ENCODE results near the gene CTTNBP2. TPM values are rescaled to one million over a fixed set of nuclear protein-coding genes. Genes with fewer than 3 reads are reported as not detected.

Gene CTTNBP2
- total RNA-seq, 2 donors from 2014 or later, result 5.7 to 8.3 TPM

DNA sequence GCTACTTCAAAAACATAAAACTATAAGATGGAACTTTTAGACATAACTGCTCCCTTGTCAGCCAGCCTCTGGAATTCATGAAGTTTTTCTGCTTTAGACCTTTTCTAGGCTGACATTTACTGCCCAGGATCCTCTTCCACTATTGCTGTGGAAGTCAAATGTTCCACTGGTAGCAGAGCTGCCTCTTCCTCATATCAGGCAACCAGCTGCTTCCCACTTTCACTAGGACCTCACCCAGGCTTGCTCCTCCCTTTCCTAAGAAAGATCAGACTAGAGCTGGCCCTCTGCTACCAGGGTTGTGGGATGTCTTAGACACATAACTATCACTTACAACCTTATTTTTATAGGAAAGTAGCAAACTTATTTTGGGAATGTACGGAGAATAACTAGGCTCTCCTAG is 121.5 kb downstream of the CTTNBP2 start:
- H3K27ac ChIP-seq, result no peak overlapping the region
- no peaks in the 10 kb centered on the region for H3K4me1 ChIP-seq (replicated peaks)
- no peaks in the 10 kb centered on the region for H3K9me3 ChIP-seq
- H3K36me3 ChIP-seq, result no peaks in the 10 kb centered on the region
- no peak overlapping the region for H3K4me3 ChIP-seq
- no peaks in the 10 kb centered on the region for H3K27me3 ChIP-seq (replicated peaks; ENCODE audit: insufficient read depth)
- WGBS, result 93% methylated on average over 1 of the region's 1 CpG
- TF ChIP-seq, protein P1, sequence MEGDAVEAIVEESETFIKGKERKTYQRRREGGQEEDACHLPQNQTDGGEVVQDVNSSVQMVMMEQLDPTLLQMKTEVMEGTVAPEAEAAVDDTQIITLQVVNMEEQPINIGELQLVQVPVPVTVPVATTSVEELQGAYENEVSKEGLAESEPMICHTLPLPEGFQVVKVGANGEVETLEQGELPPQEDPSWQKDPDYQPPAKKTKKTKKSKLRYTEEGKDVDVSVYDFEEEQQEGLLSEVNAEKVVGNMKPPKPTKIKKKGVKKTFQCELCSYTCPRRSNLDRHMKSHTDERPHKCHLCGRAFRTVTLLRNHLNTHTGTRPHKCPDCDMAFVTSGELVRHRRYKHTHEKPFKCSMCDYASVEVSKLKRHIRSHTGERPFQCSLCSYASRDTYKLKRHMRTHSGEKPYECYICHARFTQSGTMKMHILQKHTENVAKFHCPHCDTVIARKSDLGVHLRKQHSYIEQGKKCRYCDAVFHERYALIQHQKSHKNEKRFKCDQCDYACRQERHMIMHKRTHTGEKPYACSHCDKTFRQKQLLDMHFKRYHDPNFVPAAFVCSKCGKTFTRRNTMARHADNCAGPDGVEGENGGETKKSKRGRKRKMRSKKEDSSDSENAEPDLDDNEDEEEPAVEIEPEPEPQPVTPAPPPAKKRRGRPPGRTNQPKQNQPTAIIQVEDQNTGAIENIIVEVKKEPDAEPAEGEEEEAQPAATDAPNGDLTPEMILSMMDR (IDR thresholded peaks at IDR 0.05), result no peak
- no peak for TF ChIP-seq POLR2A (IDR thresholded peaks at IDR 0.05)
- no peak for TF ChIP-seq POLR2AphosphoS5 (IDR thresholded peaks at IDR 0.05)
- intact Hi-C loops (cut with DNase I), result loop anchor here (2.0 to 5.0 kb wide), 2 partner anchors 121 to 353 kb away; partner anchors contain the start of gene CTTNBP2
- DNase-seq (ENCODE audit: low spot score), result no peak

DNA sequence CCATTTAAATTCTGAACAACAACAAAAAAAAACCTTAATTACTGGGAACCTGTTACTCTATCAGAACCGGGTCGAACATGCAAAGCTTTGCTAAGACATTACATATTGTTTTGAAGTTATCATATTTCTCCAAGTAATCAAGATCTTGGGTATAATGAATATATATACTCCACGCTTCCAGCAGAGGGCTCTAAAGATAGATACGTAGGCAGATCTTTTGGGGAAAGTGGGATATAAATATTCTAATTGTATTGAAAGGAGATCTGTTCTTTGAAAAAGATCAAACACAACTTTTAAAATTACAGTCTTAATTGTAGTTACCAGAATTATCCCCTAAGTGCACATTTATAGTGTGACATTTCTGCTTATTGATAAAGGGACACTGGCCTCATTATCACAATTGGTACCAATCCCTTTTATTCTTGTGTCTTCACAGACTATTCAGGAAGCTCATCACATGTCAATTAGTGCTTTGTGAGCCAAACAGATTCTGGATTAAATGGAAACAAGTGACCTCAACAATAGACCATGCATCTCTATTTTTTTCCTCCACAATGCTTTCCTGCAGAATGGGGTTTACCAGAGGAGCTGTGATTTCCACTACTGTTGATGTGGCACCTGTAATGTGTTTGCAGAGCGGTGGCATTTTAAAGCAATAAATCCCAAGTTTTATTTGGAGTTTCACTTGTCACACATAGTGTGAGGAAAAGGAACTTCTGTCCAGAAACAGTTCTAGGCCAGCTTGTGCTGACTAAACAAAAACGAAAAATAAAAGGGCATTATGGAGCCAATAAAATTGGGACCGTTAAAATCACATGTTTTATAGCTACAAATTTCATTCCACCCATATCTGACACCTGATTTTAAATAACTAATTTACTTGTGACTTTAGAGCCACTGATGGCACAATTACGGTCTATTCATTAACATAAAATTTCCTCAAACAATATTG is 122.4 kb downstream of the CTTNBP2 start:
- no peak overlapping the region for H3K4me3 ChIP-seq
- DNase-seq (ENCODE audit: low spot score), result no peak
- no peaks in the 10 kb centered on the region for H3K9me3 ChIP-seq
- TF ChIP-seq, protein P1 (IDR thresholded peaks at IDR 0.05), result peak in 3 of 4 experiments; percentile 42 to 66 (median 65)
- no peak for TF ChIP-seq POLR2AphosphoS5 (IDR thresholded peaks at IDR 0.05)
- no peaks in the 10 kb centered on the region for H3K27me3 ChIP-seq (replicated peaks; ENCODE audit: insufficient read depth)
- WGBS, result 31% methylated on average over 8 of the region's 8 CpGs
- no peaks in the 10 kb centered on the region for H3K36me3 ChIP-seq
- intact Hi-C loops (cut with DNase I), result loop anchor here (2.0 to 5.0 kb wide), 2 partner anchors 121 to 354 kb away; partner anchors contain the start of gene CTTNBP2
- no peak overlapping the region for H3K27ac ChIP-seq
- H3K4me1 ChIP-seq (replicated peaks), result no peaks in the 10 kb centered on the region

DNA sequence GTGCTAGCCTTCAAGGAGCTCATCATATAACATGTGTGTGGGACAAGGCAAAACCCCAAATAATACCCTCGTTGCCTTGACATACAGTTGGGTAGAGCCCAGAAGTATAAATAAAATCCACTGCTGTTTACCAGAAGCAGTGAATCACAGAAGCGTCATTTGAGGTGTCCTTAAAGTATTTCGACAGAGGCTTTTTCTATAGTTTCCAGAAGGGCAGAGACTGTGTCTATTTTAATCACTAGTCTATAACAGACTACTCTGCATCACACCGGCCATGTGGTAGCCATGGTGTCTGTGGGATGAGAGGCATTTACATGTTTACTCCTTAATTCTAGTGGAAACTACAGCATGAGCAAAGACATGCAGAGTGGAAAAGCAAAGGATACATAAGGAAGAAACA is 131.3 kb downstream of the CTTNBP2 start:
- no peak overlapping the region for H3K27ac ChIP-seq
- H3K36me3 ChIP-seq, result no peaks in the 10 kb centered on the region
- DNase-seq (ENCODE audit: low spot score), result no peak
- TF ChIP-seq POLR2A (IDR thresholded peaks at IDR 0.05), result no peak
- TF ChIP-seq, protein P1 (IDR thresholded peaks at IDR 0.05), result no peak
- TF ChIP-seq POLR2AphosphoS5 (IDR thresholded peaks at IDR 0.05), result no peak
- WGBS, result 86% methylated on average over 4 of the region's 4 CpGs
- intact Hi-C loops (cut with DNase I), result loop anchor here (10.0 kb wide), 1 partner anchor 443 kb away; the partner anchor contains the start of gene LSM8
- no peaks in the 10 kb centered on the region for H3K9me3 ChIP-seq
- no peaks in the 10 kb centered on the region for H3K4me1 ChIP-seq (replicated peaks)
- no peak overlapping the region for H3K4me3 ChIP-seq
- no peaks in the 10 kb centered on the region for H3K27me3 ChIP-seq (replicated peaks; ENCODE audit: insufficient read depth)

DNA sequence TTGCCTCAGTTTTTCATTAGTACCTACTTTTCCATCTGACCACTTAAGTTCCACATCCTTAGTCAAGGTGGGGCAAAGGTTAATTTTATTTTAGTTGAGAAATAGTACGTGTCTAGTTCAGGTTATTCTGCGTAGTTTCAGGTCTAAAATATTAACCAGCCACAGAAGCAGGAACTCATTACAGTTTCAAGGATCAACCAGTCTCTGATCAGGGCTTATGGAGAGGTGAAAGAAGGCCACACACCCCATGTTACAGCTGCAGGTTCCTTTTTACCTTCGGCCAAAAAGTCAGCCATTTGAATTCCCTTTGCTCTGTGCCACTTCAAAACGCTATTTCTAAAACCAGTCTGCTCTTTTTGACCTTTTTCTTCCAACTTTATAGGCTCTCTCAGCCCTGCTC is 134.2 kb downstream of the CTTNBP2 start:
- H3K27ac ChIP-seq, result no peak overlapping the region

More for the DNA sequence above, 134.2 kb downstream of the CTTNBP2 start:
- no peaks in the 10 kb centered on the region for H3K27me3 ChIP-seq (replicated peaks; ENCODE audit: insufficient read depth)
- 82% methylated on average over 4 of the region's 4 CpGs for WGBS
- H3K4me3 ChIP-seq, result no peak overlapping the region
- no peak for TF ChIP-seq POLR2A (IDR thresholded peaks at IDR 0.05)
- TF ChIP-seq POLR2AphosphoS5 (IDR thresholded peaks at IDR 0.05), result no peak
- TF ChIP-seq, protein P1 (IDR thresholded peaks at IDR 0.05), result no peak
- H3K36me3 ChIP-seq, result no peaks in the 10 kb centered on the region
- no peaks in the 10 kb centered on the region for H3K9me3 ChIP-seq
- DNase-seq (ENCODE audit: low spot score), result no peak
- H3K4me1 ChIP-seq (replicated peaks), result no peaks in the 10 kb centered on the region
- intact Hi-C loops (cut with DNase I), result no loop called here

Data from prostate gland (tissue), 2 donors.